ENCODE results near the gene ZMIZ2.
"Not testable (repeated sequence)": the region's sequence is repeated elsewhere in the genome, so short reads cannot be mapped to it uniquely, and the experiment has no call there.

ZMIZ2 gene, protein sequence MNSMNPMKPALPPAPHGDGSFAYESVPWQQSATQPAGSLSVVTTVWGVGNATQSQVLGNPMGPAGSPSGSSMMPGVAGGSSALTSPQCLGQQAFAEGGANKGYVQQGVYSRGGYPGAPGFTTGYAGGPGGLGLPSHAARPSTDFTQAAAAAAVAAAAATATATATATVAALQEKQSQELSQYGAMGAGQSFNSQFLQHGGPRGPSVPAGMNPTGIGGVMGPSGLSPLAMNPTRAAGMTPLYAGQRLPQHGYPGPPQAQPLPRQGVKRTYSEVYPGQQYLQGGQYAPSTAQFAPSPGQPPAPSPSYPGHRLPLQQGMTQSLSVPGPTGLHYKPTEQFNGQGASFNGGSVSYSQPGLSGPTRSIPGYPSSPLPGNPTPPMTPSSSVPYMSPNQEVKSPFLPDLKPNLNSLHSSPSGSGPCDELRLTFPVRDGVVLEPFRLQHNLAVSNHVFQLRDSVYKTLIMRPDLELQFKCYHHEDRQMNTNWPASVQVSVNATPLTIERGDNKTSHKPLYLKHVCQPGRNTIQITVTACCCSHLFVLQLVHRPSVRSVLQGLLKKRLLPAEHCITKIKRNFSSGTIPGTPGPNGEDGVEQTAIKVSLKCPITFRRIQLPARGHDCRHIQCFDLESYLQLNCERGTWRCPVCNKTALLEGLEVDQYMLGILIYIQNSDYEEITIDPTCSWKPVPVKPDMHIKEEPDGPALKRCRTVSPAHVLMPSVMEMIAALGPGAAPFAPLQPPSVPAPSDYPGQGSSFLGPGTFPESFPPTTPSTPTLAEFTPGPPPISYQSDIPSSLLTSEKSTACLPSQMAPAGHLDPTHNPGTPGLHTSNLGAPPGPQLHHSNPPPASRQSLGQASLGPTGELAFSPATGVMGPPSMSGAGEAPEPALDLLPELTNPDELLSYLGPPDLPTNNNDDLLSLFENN

DNA sequence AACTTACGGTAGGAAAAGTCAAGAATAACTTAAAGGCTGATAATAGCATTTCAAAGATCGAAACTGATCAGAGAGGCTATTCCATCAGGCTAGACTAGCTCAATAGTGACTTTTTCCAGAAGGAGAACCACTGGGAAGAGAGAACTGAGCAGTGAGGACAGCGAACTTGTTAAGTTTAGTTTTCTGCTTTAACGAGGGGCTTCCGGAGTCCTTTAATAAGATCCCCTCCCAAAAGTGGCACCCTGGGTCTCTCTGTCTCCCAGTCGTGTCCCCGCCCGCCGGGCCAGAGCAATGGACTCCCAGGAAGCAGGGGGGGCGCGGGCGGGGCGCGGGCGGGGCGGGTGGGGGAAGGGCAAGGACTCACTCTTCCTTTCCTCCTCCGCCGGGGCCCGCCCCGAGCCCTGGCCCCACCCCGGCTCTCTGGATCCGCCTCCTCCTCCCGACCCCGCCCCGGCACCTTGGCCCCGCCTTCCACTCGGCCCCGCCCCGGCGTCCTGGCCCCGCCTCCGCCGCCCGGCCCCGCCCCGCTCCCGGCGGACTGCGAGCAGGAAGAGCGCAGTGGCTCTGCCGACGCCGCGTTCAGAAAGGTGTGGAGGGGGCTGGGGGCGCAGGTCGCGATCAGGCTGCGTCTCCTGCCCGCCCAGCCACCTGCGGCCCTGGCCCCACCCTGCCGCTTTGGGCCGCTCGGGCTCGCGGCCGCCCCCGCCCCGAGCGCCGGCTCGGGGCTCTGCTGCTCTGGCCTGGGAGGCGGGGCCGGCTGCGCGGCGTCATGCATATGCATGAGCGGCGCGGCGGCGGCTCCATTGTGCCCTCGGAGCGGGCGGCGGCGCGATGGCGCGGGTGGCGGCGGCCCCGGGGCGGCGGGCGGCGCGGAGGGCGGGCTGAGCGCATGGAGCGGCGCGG, at the start of gene ZMIZ2:
Gene ZMIZ2, plus strand, starts transcription at position 803 of the 903 bp plus-strand sequence. CDS start 7,403 bp downstream, outside the sequence.
- H3K27ac ChIP-seq (ENCODE audit: low read depth, low read length): peak within 1 kb of the TSS; percentile 85
- peak within 1 kb of the TSS; percentile 91 for H2AFZ ChIP-seq (ENCODE audit: low read depth, low read length, severe bottlenecking)
- peaks cover 17% of the 10 kb centered on the region for H3F3A ChIP-seq (ENCODE audit: insufficient read depth)
- H3K36me3 ChIP-seq (ENCODE audit: low read length): no peaks in the 10 kb centered on the region
- peak within 1 kb of the TSS; percentile 51 for H3K9ac ChIP-seq (ENCODE audit: low read length)
- peaks cover 3% of the 10 kb centered on the region; the same call in 1 of the 2 replicates for H4K20me1 ChIP-seq (ENCODE audit: low read depth, low read length)
- no peaks in the 10 kb centered on the region for H3K27me3 ChIP-seq (ENCODE audit: low read length)
- H3K9me3 ChIP-seq (ENCODE audit: insufficient read depth, low read length): no peaks in the 10 kb centered on the region
- H3K9me2 ChIP-seq (replicated peaks; ENCODE audit: insufficient read depth, low read length): no peaks in the 10 kb centered on the region
- H3K4me2 ChIP-seq (ENCODE audit: low read depth, low read length, poor library complexity, severe bottlenecking): peak within 1 kb of the TSS; percentile 63
- no peaks in the 10 kb centered on the region for H3K79me2 ChIP-seq (ENCODE audit: insufficient read depth, low read length)
- no peak for TF ChIP-seq EZH2phosphoT487 (conservative IDR thresholded peaks at IDR 0.05; ENCODE audit: low read length)
- TF ChIP-seq, protein P1, sequence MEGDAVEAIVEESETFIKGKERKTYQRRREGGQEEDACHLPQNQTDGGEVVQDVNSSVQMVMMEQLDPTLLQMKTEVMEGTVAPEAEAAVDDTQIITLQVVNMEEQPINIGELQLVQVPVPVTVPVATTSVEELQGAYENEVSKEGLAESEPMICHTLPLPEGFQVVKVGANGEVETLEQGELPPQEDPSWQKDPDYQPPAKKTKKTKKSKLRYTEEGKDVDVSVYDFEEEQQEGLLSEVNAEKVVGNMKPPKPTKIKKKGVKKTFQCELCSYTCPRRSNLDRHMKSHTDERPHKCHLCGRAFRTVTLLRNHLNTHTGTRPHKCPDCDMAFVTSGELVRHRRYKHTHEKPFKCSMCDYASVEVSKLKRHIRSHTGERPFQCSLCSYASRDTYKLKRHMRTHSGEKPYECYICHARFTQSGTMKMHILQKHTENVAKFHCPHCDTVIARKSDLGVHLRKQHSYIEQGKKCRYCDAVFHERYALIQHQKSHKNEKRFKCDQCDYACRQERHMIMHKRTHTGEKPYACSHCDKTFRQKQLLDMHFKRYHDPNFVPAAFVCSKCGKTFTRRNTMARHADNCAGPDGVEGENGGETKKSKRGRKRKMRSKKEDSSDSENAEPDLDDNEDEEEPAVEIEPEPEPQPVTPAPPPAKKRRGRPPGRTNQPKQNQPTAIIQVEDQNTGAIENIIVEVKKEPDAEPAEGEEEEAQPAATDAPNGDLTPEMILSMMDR (IDR thresholded peaks at IDR 0.05; ENCODE audit: insufficient read depth, low read length, poor library complexity, severe bottlenecking): no peak
- H3K4me3 ChIP-seq (ENCODE audit: insufficient read depth, low read length, poor library complexity, severe bottlenecking): peak within 1 kb of the TSS; percentile 65

DNA sequence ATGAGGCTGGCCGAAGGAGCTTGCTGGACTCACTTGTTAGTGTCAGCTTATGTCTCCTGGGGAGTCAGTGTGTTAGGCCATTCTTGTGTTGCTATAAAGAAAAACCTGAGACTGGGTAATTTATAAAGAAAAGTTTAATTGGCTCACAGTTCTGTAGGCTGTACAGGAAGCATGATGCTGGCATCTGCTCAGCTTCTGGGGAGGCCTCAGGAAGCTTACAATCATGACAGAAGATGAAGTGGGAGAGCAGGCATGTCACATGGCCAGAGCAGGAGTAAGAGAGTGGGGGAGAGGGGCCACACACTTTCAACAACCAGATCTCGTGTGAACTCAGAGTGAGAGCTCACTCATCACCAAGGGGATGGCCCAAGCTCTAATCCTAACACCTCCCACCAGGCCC, 49.0 kb upstream of the ZMIZ2 start:
- not testable (repeated sequence) for H3K27ac ChIP-seq (ENCODE audit: low read depth, low read length); H4K20me1 ChIP-seq (ENCODE audit: low read depth, low read length); H2AFZ ChIP-seq (ENCODE audit: low read depth, low read length, severe bottlenecking); H3K27me3 ChIP-seq (ENCODE audit: low read length); H3K79me2 ChIP-seq (ENCODE audit: insufficient read depth, low read length); H3K9me2 ChIP-seq (replicated peaks; ENCODE audit: insufficient read depth, low read length); H3K9ac ChIP-seq (ENCODE audit: low read length); H3F3A ChIP-seq (ENCODE audit: insufficient read depth); H3K36me3 ChIP-seq (ENCODE audit: low read length); H3K4me2 ChIP-seq (ENCODE audit: low read depth, low read length, poor library complexity, severe bottlenecking); H3K4me3 ChIP-seq (ENCODE audit: insufficient read depth, low read length, poor library complexity, severe bottlenecking); H3K9me3 ChIP-seq (ENCODE audit: insufficient read depth, low read length)

DNA sequence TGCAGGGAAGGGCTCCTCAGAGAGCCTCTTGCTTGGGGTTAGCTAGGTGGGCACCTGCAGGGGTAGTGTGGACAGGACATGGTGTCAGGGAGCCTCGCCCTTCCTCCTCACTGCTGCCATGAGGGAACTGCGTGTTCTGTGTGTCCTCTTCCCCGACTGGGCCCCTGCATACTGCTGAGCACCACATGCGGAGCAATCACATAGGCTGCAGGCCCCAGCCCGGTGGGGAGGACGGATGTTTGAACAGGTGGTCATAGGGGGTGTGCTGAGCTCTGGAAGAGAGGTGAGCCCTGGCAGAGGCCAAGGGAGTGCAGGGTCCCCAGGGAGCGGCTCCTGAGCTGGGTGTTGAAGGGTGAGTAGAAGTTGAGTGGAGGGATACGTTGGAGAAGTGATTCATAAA, 48.3 kb upstream of the ZMIZ2 start:
- H3K27ac ChIP-seq (ENCODE audit: low read depth, low read length): no peak overlapping the region
- no peak overlapping the region for H3K4me2 ChIP-seq (ENCODE audit: low read depth, low read length, poor library complexity, severe bottlenecking)
- no peaks in the 10 kb centered on the region for H3F3A ChIP-seq (ENCODE audit: insufficient read depth)
- H3K9ac ChIP-seq (ENCODE audit: low read length): no peak overlapping the region
- no peak for TF ChIP-seq EZH2phosphoT487 (conservative IDR thresholded peaks at IDR 0.05; ENCODE audit: low read length)
- TF ChIP-seq, protein P1 (IDR thresholded peaks at IDR 0.05; ENCODE audit: insufficient read depth, low read length, poor library complexity, severe bottlenecking): no peak
- no peaks in the 10 kb centered on the region for H3K9me2 ChIP-seq (replicated peaks; ENCODE audit: insufficient read depth, low read length)
- no peaks in the 10 kb centered on the region for H3K9me3 ChIP-seq (ENCODE audit: insufficient read depth, low read length)
- peaks cover 6% of the 10 kb centered on the region; the same call in 1 of the 2 replicates for H3K36me3 ChIP-seq (ENCODE audit: low read length)
- H3K4me3 ChIP-seq (ENCODE audit: insufficient read depth, low read length, poor library complexity, severe bottlenecking): no peak overlapping the region
- no peak overlapping the region for H2AFZ ChIP-seq (ENCODE audit: low read depth, low read length, severe bottlenecking)
- no peaks in the 10 kb centered on the region for H4K20me1 ChIP-seq (ENCODE audit: low read depth, low read length)
- no peaks in the 10 kb centered on the region for H3K27me3 ChIP-seq (ENCODE audit: low read length)
- H3K79me2 ChIP-seq (ENCODE audit: insufficient read depth, low read length): no peaks in the 10 kb centered on the region

DNA sequence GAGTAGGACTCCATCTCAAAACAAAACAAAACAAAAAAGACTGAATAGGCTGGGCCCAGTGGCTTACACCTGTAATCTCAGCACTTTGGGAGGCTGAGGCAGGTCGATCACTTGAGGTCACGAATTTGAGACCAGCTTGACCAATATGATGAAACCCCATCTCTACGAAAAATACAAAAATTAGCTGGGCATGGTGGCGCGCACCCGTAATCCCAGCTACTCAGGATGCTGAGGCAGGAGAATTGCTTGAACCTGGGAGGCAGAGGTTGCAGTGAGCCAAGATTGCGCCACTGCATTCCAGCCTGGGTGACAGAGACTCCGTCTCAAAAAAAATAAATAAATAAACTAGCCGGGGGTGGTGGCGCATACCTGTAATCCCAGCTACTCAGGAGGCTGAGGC, 45.3 kb upstream of the ZMIZ2 start:
- H3K9me2 ChIP-seq (replicated peaks; ENCODE audit: insufficient read depth, low read length); H3K9ac ChIP-seq (ENCODE audit: low read length); H3K4me3 ChIP-seq (ENCODE audit: insufficient read depth, low read length, poor library complexity, severe bottlenecking); H3K4me2 ChIP-seq (ENCODE audit: low read depth, low read length, poor library complexity, severe bottlenecking); H3K79me2 ChIP-seq (ENCODE audit: insufficient read depth, low read length); H3K36me3 ChIP-seq (ENCODE audit: low read length); H4K20me1 ChIP-seq (ENCODE audit: low read depth, low read length); H3K9me3 ChIP-seq (ENCODE audit: insufficient read depth, low read length); H3F3A ChIP-seq (ENCODE audit: insufficient read depth); H2AFZ ChIP-seq (ENCODE audit: low read depth, low read length, severe bottlenecking); H3K27ac ChIP-seq (ENCODE audit: low read depth, low read length); H3K27me3 ChIP-seq (ENCODE audit: low read length): not testable (repeated sequence)

Measured in SU-DHL-6 (cell line).